Activated CD8-positive, alpha-beta T cell treated with anti-CD3 and anti-CD28 coated beads, Interleukin-2, amount 10 ng/mL, durations not matched to agents 7 days and 5 days (primary cell): ENCODE results near the gene RECQL. TPM values are rescaled to one million over a fixed set of nuclear protein-coding genes. Genes with fewer than 3 reads are reported as not detected.

ENCODE experiments used
- ATAC-seq: fragments of 150-1000 bp; cut with Tn5 transposase; one replicate; pipeline ENCODE4 v1.10.0; 2021; ENCODE audit warnings: moderate library complexity
- CTCF ChIA-PET: fragments of 350-600 bp; sonication (Branson Sonifier 250); formaldehyde crosslinking; loops from one replicate; lab custom pipeline; 2021; ENCODE audit warnings: antibody characterized with exemption; lab: Charles Lee
- POLR2A ChIA-PET: fragments of 350-600 bp; sonication (Branson Sonifier 250); formaldehyde crosslinking; loops from one replicate; lab custom pipeline; 2021; ENCODE audit warnings: antibody characterized with exemption; lab: Charles Lee
- DNase-seq: peaks from one replicate; pipeline ENCODE4 v3.0.0-alpha.2; 2020
- H3K27ac Mint-ChIP-seq: one replicate; pipeline ENCODE4 v1.8.0; 2021; ENCODE audit warnings: mild to moderate bottlenecking, mixed read lengths
- H3K27me3 Mint-ChIP-seq: one replicate; pipeline ENCODE4 v1.8.0; 2021; ENCODE audit warnings: low read depth, mixed read lengths
- H3K36me3 Mint-ChIP-seq: one replicate; pipeline ENCODE4 v1.8.0; 2021; ENCODE audit warnings: low read depth, mixed read lengths
- H3K4me1 Mint-ChIP-seq: one replicate; pipeline ENCODE4 v1.8.0; 2021; ENCODE audit warnings: low read depth, mixed read lengths
- H3K4me3 Mint-ChIP-seq: one replicate; pipeline ENCODE4 v1.8.0; 2021; ENCODE audit warnings: mild to moderate bottlenecking, mixed read lengths
- H3K9me3 Mint-ChIP-seq: one replicate; pipeline ENCODE4 v1.8.0; 2022; ENCODE audit warnings: mixed read lengths; ENCODE audit not compliant: insufficient read depth
- total RNA-seq, 2 experiments: library from RNA; stranded (reverse); gene quantifications; one replicate each; pipeline ENCODE4 v1.2.3, GENCODE V29; 2021

Gene RECQL, protein sequence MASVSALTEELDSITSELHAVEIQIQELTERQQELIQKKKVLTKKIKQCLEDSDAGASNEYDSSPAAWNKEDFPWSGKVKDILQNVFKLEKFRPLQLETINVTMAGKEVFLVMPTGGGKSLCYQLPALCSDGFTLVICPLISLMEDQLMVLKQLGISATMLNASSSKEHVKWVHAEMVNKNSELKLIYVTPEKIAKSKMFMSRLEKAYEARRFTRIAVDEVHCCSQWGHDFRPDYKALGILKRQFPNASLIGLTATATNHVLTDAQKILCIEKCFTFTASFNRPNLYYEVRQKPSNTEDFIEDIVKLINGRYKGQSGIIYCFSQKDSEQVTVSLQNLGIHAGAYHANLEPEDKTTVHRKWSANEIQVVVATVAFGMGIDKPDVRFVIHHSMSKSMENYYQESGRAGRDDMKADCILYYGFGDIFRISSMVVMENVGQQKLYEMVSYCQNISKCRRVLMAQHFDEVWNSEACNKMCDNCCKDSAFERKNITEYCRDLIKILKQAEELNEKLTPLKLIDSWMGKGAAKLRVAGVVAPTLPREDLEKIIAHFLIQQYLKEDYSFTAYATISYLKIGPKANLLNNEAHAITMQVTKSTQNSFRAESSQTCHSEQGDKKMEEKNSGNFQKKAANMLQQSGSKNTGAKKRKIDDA
- total RNA-seq: 10 to 100 TPM; 92.3 to 92.6 TPM

DNA sequence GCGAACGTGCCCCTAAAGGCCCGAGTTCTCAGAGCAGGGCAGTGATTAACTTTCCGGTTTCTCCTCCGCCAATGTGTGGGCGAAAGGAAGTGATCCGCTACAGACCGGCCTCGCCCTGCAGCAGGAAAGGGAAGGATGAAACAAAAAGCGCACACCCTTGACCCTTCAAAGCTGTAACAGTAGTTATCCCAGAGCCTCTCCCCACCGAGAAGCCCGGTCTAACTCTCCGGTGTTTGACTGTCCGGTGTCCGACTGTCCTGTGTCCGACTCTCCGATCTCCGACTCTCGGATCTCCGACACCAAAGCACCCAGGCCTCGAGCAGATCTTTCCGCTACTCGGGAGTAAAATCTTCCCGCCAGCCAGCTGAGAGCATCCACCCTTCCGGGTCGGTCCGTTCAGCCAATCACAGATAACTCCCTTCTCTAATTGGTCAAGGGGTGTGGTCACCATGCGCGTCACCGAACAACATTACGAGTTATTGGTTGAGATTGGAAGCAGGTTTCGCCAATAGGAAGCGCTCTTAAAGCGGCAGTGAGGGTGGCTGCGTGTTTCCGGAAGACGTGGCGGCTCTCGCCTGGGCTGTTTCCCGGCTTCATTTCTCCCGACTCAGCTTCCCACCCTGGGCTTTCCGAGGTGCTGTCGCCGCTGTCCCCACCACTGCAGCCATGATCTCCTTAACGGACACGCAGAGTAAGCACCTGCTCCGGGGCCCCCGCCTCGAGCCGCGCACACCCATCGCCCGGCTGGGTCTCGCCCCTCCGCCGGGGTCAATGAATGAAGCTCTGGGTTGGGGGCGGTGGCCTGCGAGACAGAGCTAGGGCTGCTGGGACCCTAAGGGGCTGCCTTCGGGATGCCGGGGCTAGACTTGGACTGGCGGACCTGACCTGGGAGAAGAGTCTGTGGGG, at the start of gene RECQL, which contains the start of gene GOLT1B:
Gene RECQL (minus strand): TSS at position 378 of the 906 bp plus-strand sequence. CDS start 2,065 bp downstream, outside the sequence.
Gene GOLT1B (plus strand): TSS at position 532 of the 906 bp plus-strand sequence. CDS start 135 bp downstream, at position 667.
- Mint-ChIP-seq H3K27me3 (no peaks in the 10 kb centered on the region), H3K27ac (no peak within 1 kb of the TSS), H3K4me1 (peaks cover 54% of the 10 kb centered on the region)

DNA sequence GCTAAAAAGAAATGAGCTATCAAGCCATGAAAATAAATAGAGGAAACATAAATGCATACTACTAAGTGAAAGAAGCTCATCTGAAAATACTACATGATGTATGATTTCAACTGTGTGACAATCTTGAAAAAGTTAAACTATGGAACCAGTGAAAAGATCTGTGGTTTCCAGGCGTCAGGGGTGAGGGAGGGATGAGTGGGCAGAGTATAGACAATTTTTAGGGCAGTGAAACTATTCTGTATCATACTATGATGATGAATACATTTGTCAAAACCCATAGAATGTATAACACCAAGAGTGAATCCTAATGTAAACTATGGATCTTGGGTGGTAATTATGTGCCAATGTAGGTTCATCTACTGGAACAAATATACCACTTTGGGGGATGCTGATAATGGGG, 46.0 kb upstream of the RECQL start:
- peaks cover 2% of the 10 kb centered on the region for H3K27me3 Mint-ChIP-seq
- DNase-seq: no peak
- ATAC-seq: no peak
- H3K4me1 Mint-ChIP-seq: no peaks in the 10 kb centered on the region
- ChIA-PET POLR2A (no interaction called here), CTCF (no interaction called here)
- no peak overlapping the region for H3K27ac Mint-ChIP-seq
- no peaks in the 10 kb centered on the region for H3K36me3 Mint-ChIP-seq
- H3K4me3 Mint-ChIP-seq: no peak overlapping the region
- no peaks in the 10 kb centered on the region for H3K9me3 Mint-ChIP-seq

More for the DNA sequence above, at the start of gene RECQL, which contains the start of gene GOLT1B:
- peaks cover 34% of the 10 kb centered on the region for H3K36me3 Mint-ChIP-seq
- ATAC-seq (peak; percentile 95), DNase-seq (peak; percentile 96)
- H3K9me3 Mint-ChIP-seq: no peaks in the 10 kb centered on the region
- no peak within 1 kb of the TSS for H3K4me3 Mint-ChIP-seq
- POLR2A ChIA-PET: interaction anchor here (0.6 to 2.6 kb wide), 21 partner anchors 9 to 515 kb away, joined by 3 to 29 read pairs (median 4); partner anchors contain the start of genes LDHB and PYROXD1
- CTCF ChIA-PET: interaction anchor here (1.0 to 3.8 kb wide), 6 partner anchors 9 to 179 kb away, joined by 3 to 15 read pairs (median 3); no protein-coding TSS in a partner anchor

DNA sequence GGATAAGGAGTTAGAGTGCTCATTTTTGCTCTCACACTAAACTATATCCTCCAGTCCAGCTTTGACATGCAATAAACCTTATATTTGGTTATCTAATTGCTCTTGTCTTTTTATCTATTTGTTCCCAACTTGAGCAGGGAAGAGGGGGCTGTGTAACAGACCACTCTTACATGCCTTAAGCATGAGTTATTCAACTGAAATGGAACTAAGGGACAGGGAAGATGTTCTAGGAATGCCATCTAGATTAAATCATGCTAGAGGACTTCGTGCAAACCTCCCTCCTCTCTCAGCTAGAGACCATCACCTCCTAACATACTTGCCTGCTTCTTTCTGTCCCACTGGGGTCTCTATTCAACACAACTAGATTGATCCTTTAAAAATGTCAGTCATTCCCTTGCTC, 45.3 kb upstream of the RECQL start:
- Mint-ChIP-seq H3K4me1 (no peaks in the 10 kb centered on the region), H3K27ac (no peak overlapping the region), H3K4me3 (no peak overlapping the region), H3K36me3 (no peaks in the 10 kb centered on the region), H3K9me3 (no peaks in the 10 kb centered on the region), H3K27me3 (peaks cover 2% of the 10 kb centered on the region)
- no peak for DNase-seq
- POLR2A ChIA-PET: no interaction called here
- CTCF ChIA-PET: no interaction called here
- ATAC-seq: no peak

DNA sequence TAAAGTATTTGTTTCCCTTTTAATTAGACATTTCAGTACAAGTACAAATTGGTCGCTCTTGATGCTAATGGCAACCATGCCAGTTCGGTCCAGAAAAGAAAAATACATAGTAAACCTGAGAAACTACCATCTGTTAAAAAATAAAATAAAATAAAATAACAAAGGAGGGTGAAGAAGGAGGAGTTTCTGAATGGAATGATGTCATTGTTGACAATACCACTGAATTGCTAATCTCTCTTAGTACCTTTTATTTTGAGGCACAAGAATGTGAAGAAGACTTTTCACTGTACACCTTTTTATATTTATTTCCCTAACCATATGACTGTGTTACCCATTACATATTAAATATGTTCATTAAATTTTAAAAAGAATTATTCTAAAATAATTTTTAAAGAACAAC, 44.1 kb upstream of the RECQL start:
- H3K4me1 Mint-ChIP-seq: no peaks in the 10 kb centered on the region
- no peaks in the 10 kb centered on the region for H3K36me3 Mint-ChIP-seq
- H3K4me3 Mint-ChIP-seq: no peak overlapping the region
- H3K27me3 Mint-ChIP-seq: peaks cover 2% of the 10 kb centered on the region
- ATAC-seq (no peak), DNase-seq (no peak)
- H3K9me3 Mint-ChIP-seq: no peaks in the 10 kb centered on the region
- CTCF ChIA-PET: no interaction called here
- POLR2A ChIA-PET: no interaction called here
- no peak overlapping the region for H3K27ac Mint-ChIP-seq

DNA sequence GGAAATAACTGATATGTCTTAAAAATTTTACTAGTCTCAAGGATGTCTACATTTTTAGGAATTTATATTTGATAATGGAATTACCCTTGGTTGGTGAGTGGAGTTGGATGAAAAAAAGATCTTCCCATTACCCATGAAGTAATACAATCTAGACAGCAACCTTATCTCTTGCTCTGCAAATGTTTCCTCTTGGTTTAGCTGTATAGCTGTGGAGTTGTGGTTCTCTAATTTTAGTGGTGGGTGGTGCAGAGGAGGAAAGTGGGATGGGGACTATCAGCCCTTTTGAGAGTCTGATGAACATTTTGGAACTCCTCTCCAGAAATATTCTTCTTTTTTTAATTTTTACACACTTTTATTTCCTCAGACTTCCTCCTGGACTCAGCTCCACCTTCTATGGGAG, 41.7 kb upstream of the RECQL start:
- Mint-ChIP-seq H3K9me3 (no peaks in the 10 kb centered on the region), H3K4me1 (no peaks in the 10 kb centered on the region), H3K27ac (no peak overlapping the region), H3K36me3 (no peaks in the 10 kb centered on the region), H3K27me3 (peaks cover 2% of the 10 kb centered on the region), H3K4me3 (no peak overlapping the region)
- ATAC-seq (no peak), DNase-seq (no peak)
- POLR2A ChIA-PET: no interaction called here
- CTCF ChIA-PET: interaction anchor here (1.0 to 1.2 kb wide), 2 partner anchors 16 to 137 kb away, joined by 3 read pairs; no protein-coding TSS in a partner anchor

DNA sequence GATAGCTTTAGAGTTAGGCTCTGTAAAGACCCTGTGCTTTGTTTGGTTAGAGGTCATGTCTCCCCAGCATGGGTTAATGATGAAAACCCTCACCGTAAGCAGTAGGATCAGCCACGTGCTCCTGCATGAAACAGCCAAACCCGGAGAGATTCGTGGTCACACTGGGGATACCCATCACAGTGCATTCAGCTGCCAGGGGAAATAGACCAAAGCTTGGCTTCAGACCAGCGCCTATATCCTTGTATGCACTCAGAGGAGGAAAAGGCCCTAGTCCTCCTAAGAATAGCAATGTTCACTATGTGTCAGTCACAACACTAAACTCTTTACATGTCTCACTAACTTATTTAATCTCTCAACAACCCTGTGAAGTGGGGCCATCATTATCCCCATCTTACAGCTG, 41.0 kb upstream of the RECQL start:
- CTCF ChIA-PET: interaction anchor here (1.2 kb wide), 1 partner anchor 15 kb away, joined by 3 read pairs; no protein-coding TSS in a partner anchor
- no peak for DNase-seq
- H3K4me1 Mint-ChIP-seq: no peaks in the 10 kb centered on the region
- no peak for ATAC-seq
- POLR2A ChIA-PET: interaction anchor here (1.0 kb wide), 1 partner anchor 41 kb away, joined by 3 read pairs; the partner anchor contains the start of genes GOLT1B and RECQL
- H3K9me3 Mint-ChIP-seq: no peaks in the 10 kb centered on the region
- H3K4me3 Mint-ChIP-seq: no peak overlapping the region
- H3K36me3 Mint-ChIP-seq: no peaks in the 10 kb centered on the region
- peaks cover 2% of the 10 kb centered on the region for H3K27me3 Mint-ChIP-seq
- no peak overlapping the region for H3K27ac Mint-ChIP-seq

DNA sequence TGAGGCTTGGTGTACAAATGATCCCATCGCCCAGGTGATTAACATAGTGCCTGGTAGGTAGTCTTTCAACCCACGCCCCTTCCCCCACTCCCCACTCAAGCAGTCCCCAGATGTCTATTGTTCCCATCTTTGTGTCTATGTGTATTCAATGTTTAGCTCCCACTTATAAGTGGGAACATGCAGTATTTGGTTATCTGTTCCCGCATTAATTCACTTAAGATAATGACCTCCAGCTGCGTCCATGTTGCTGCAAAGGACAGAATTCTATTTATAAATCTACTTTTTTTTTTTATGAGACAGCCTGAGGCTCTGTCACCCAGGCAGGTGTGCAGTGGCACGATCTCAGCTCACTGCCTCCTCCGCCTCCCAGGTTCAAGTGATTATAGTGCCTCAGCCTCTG, 40.3 kb upstream of the RECQL start:
- no peaks in the 10 kb centered on the region for H3K9me3 Mint-ChIP-seq
- no peaks in the 10 kb centered on the region for H3K4me1 Mint-ChIP-seq
- ATAC-seq (no peak), DNase-seq (no peak)
- ChIA-PET CTCF (no interaction called here), POLR2A (interaction anchor here (1.0 kb wide), 1 partner anchor 40 kb away, joined by 3 read pairs; the partner anchor contains the start of genes GOLT1B and RECQL)
- no peak overlapping the region for H3K27ac Mint-ChIP-seq
- H3K27me3 Mint-ChIP-seq: peaks cover 2% of the 10 kb centered on the region
- H3K4me3 Mint-ChIP-seq: no peak overlapping the region
- H3K36me3 Mint-ChIP-seq: no peaks in the 10 kb centered on the region

DNA sequence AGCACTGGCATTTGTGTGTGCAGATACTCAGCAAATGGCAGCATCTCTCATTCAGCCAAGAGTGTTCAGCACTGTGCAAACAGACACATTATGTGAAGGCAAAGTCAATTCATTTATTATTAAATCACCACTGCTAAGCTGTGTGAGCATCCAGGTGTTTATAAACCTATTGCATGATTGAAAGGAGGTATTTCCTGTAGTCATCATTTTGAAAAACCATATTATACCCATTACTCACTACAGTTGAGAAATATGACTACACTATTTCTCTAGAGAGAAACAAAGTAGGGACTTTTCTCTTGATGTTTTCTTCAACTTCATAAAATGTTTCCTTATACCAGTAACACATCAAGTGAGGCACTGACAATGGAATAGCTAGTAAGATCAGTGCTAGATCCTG, 38.4 kb upstream of the RECQL start:
- CTCF ChIA-PET: no interaction called here
- POLR2A ChIA-PET: no interaction called here
- ATAC-seq (no peak), DNase-seq (no peak)
- H3K27ac Mint-ChIP-seq: no peak overlapping the region
- H3K9me3 Mint-ChIP-seq: no peaks in the 10 kb centered on the region
- no peak overlapping the region for H3K4me3 Mint-ChIP-seq
- no peaks in the 10 kb centered on the region for H3K36me3 Mint-ChIP-seq
- H3K27me3 Mint-ChIP-seq: peaks cover 3% of the 10 kb centered on the region
- no peaks in the 10 kb centered on the region for H3K4me1 Mint-ChIP-seq

DNA sequence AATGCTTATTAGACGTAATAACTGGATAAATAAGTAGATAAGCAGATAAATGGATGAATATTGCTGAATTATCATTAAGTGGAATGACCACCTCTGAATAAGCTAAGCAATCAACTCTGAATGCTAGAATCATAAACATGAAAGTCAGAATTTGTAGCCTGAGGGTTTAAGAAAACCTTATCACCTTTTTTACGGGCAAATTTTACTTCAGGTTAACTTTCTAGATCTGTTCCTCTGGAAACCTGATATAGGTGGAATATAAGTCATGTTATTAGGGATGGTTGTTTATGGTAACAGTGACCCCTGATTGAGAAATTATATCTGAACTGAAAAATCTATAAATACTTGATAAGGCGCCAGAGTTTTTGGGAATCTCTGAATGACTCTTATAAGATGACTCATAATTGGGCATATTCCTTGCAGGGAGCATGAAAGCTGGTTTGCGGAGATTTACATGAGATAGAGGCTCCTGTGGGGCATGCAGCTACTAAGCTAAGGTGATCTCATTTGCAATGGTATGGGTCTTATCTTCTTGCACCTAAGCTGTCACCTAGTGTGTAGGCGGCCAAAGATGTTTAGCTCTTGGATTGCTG, 36.7 kb upstream of the RECQL start:
- ATAC-seq (no peak), DNase-seq (no peak)
- peaks cover 4% of the 10 kb centered on the region for H3K27me3 Mint-ChIP-seq
- no peak overlapping the region for H3K27ac Mint-ChIP-seq
- H3K36me3 Mint-ChIP-seq: no peaks in the 10 kb centered on the region
- ChIA-PET POLR2A (no interaction called here), CTCF (interaction anchor here (1.0 kb wide), 1 partner anchor 10 kb away, joined by 3 read pairs; no protein-coding TSS in a partner anchor)
- H3K4me1 Mint-ChIP-seq: no peaks in the 10 kb centered on the region
- H3K9me3 Mint-ChIP-seq: no peaks in the 10 kb centered on the region
- no peak overlapping the region for H3K4me3 Mint-ChIP-seq

DNA sequence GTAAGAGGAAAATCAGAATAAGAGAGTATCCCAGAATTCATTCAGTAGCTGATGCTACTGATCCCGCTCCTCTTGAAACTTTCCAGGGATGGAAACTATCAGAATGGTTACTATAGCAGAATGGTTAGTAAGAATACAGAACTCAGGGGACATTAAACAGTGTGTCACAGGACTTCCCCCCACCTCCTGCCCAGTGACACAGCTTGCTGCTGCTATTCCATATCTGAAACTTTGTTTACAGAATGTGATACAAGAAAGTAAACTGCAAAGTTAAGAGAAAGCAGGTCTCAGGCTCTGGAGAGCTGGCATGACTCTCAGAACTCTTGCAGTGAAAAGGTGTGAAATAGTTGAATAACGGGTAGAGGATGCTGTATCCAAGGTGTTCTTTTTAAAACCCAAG, 28.0 kb upstream of the RECQL start:
- no peak overlapping the region for H3K4me3 Mint-ChIP-seq
- POLR2A ChIA-PET: interaction anchor here (0.9 kb wide), 1 partner anchor 28 kb away, joined by 3 read pairs; the partner anchor contains the start of genes GOLT1B and RECQL
- peaks cover 33% of the 10 kb centered on the region for H3K27me3 Mint-ChIP-seq
- H3K9me3 Mint-ChIP-seq: no peaks in the 10 kb centered on the region
- ATAC-seq: no peak
- DNase-seq: no peak
- H3K4me1 Mint-ChIP-seq: peaks cover 4% of the 10 kb centered on the region
- no peaks in the 10 kb centered on the region for H3K36me3 Mint-ChIP-seq
- H3K27ac Mint-ChIP-seq: no peak overlapping the region
- CTCF ChIA-PET: interaction anchor here (1.2 kb wide), 1 partner anchor 151 kb away, joined by 3 read pairs; no protein-coding TSS in a partner anchor
